CD4-positive, alpha-beta memory T cell (primary cell): Measurements from ENCODE around the gene HBM. TPM values are rescaled to one million over a fixed set of nuclear protein-coding genes. Genes with fewer than 3 reads are reported as not detected.
"Not testable (repeated sequence)": the region's sequence is repeated elsewhere in the genome, so short reads cannot be mapped to it uniquely, and the experiment has no call there.

Experiments used
- CTCF ChIA-PET: fragments of 350-600 bp; sonication (Branson Sonifier 250); formaldehyde crosslinking; loops from one replicate; lab custom pipeline; 2021; ENCODE audit warnings: inconsistent platforms; ENCODE audit not compliant: partially characterized antibody; lab: Charles Lee
- POLR2A ChIA-PET: fragments of 350-600 bp; sonication (Branson Sonifier 250); formaldehyde crosslinking; loops from one replicate; lab custom pipeline; 2021; ENCODE audit not compliant: partially characterized antibody; lab: Charles Lee
- DNase-seq, 5 donors: peaks; one replicate each; pipeline versions ENCODE4 v3.0.0 to v3.0.0-alpha.2; 2020 to 2022; ENCODE audit warnings: mixed read lengths in 1 of 5
- H3K27ac ChIP-seq: one replicate; pipeline ENCODE4 v1.7.0; 2013; ENCODE audit warnings: low read depth, low read length
- H3K27me3 ChIP-seq: 2 replicates; pipeline ENCODE4 v1.7.0; 2013; ENCODE audit warnings: mild to moderate bottlenecking, low read length, moderate library complexity; ENCODE audit not compliant: insufficient read depth
- H3K36me3 ChIP-seq: 2 replicates; pipeline ENCODE4 v1.7.0; 2013; ENCODE audit warnings: mild to moderate bottlenecking, low read length, moderate library complexity; ENCODE audit not compliant: insufficient read depth
- H3K4me1 ChIP-seq: 2 replicates; pipeline ENCODE4 v1.7.0; 2013; ENCODE audit warnings: mild to moderate bottlenecking, low read length, moderate library complexity; ENCODE audit not compliant: insufficient read depth
- H3K4me3 ChIP-seq, 2 donors: one replicate each; pipeline ENCODE4 v1.7.0; 2013; ENCODE audit warnings: low read length in 2 of 2, mild to moderate bottlenecking in 1 of 2
- H3K9me3 ChIP-seq, 2 donors: one replicate each; pipeline ENCODE4 v1.7.0; 2013; ENCODE audit warnings: low read length in 2 of 2, control low read depth in 1 of 2; ENCODE audit not compliant: control insufficient read depth in 1 of 2
- H3K27ac Mint-ChIP-seq, 7 donors: one replicate each; pipeline ENCODE4 v1.8.0; 2020 to 2021; ENCODE audit warnings: mixed read lengths in 7 of 7, mild to moderate bottlenecking in 6 of 7, inconsistent platforms in 3 of 7, moderate library complexity in 3 of 7
- H3K27me3 Mint-ChIP-seq, 2 donors: one replicate each; pipeline ENCODE4 v1.8.0; 2020 to 2021; ENCODE audit warnings: mixed read lengths in 2 of 2
- H3K36me3 Mint-ChIP-seq, 2 donors: one replicate each; pipeline ENCODE4 v1.8.0; 2020 to 2021; ENCODE audit warnings: mixed read lengths in 2 of 2, inconsistent platforms in 1 of 2, mild to moderate bottlenecking in 1 of 2
- H3K4me1 Mint-ChIP-seq, 4 donors: one replicate each; pipeline ENCODE4 v1.8.0; 2020 to 2021; ENCODE audit warnings: mixed read lengths in 4 of 4, mild to moderate bottlenecking in 1 of 4
- H3K4me3 Mint-ChIP-seq, 8 donors: one replicate each; pipeline ENCODE4 v1.8.0; 2020 to 2021; ENCODE audit warnings: mixed read lengths in 8 of 8, mild to moderate bottlenecking in 7 of 8, moderate library complexity in 6 of 8, inconsistent platforms in 3 of 8
- H3K9me3 Mint-ChIP-seq, 8 donors: one replicate each; pipeline ENCODE4 v1.8.0; 2020 to 2021; ENCODE audit warnings: mixed read lengths in 8 of 8, mild to moderate bottlenecking in 5 of 8, inconsistent platforms in 3 of 8, moderate library complexity in 1 of 8
- intact Hi-C: fragments of 100-400 bp; cut with micrococcal nuclease; formaldehyde crosslinking; loops from one replicate; pipeline ENCODE4 v1.15.1; 2023
- polyA plus RNA-seq, 2 donors: library from polyadenylated mRNA; unstranded; fragments of 300-500 nt; fragmentation: Illumina TruSeq; gene quantifications; one replicate each; pipeline ENCODE4 v1.2.3, GENCODE V29; 2021
- total RNA-seq, 2 experiments: library from RNA; stranded (reverse); gene quantifications; one replicate each; pipeline ENCODE4 v1.2.3, GENCODE V29; 2021

HBM gene
- total and polyA plus RNA-seq, 4 experiments from 2014 or later = not detected

DNA sequence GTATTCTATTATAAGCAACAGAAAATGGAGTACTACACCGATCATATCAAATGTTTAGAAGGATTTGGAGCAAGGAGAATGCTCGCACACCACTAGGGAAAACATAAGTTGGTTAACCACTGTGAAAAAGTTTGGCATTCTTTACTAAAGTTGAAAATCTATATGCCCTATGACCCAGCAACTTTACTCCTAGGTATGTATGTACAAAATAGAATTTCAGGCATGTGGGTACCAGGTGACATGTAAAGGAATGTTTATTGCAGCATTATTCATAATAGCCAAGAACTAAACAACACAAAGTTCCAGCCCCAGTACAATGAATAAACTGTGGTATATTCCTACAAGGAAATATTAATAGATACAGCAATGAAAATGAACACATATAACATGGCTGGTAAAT is 19.1 kb upstream of the HBM start:
- no peaks in the 10 kb centered on the region for H3K9me3 Mint-ChIP-seq
- Histone ChIP-seq H3K27me3 (no peaks in the 10 kb centered on the region), H3K27ac (no peak overlapping the region), H3K36me3 (no peaks in the 10 kb centered on the region), H3K4me1 (no peaks in the 10 kb centered on the region), H3K9me3 (no peaks in the 10 kb centered on the region), H3K4me3 (no peak overlapping the region)
- no peaks in the 10 kb centered on the region for H3K4me1 Mint-ChIP-seq
- no peak overlapping the region for H3K4me3 Mint-ChIP-seq
- ChIA-PET POLR2A (no interaction called here), CTCF (no interaction called here)
- DNase-seq = no peak
- H3K27me3 Mint-ChIP-seq = peaks cover 11 to 17% of the 10 kb centered on the region in 2 donors
- no peaks in the 10 kb centered on the region for H3K36me3 Mint-ChIP-seq
- peak overlapping the region in 1 of 7 donors; percentile 17 for H3K27ac Mint-ChIP-seq
- intact Hi-C loops = no loop called here

DNA sequence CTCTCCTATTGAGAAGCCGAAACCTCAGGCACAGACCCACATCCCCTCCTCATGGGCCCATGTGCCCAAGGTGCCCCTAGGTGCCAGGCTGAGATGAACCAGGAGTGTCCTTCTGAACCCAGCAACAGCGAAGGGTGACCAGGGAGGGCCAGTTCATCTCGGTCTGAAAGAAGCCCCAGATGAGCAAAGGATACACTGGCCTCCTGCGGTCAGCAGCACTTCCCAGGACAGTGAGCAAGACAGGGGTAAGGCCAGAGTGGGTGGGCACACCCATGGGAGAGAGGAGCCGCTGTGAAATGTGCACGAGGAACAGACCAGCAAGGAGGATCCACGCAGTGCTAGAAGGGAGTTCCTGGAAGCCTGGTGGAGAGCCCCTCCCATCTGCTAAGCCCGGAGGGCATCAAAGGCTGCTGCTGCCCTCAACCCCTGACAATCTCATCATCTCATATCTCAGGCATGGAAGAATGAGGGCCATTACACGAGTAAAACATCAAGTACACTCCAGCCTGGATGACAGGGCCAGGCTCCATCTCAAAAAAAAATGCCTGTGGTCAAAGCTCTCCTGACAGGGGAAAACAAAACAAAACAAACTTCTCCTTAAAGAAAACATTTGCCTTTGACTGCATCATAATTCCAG is 16.6 kb upstream of the HBM start:
- no peak overlapping the region for H3K4me3 ChIP-seq
- Mint-ChIP-seq H3K36me3 (no peaks in the 10 kb centered on the region), H3K9me3 (peaks cover 0 to 2% (median 0%) of the 10 kb centered on the region in 8 donors), H3K27ac (no peak overlapping the region), H3K4me1 (no peaks in the 10 kb centered on the region), H3K27me3 (peaks cover 13 to 18% of the 10 kb centered on the region in 2 donors), H3K4me3 (no peak overlapping the region)
- H3K27me3 ChIP-seq = no peaks in the 10 kb centered on the region
- H3K9me3 ChIP-seq = no peaks in the 10 kb centered on the region
- intact Hi-C loops = no loop called here
- ChIA-PET POLR2A (no interaction called here), CTCF (no interaction called here)
- no peaks in the 10 kb centered on the region for H3K36me3 ChIP-seq
- H3K4me1 ChIP-seq = no peaks in the 10 kb centered on the region
- H3K27ac ChIP-seq = no peak overlapping the region
- DNase-seq = no peak

GRCh38 chr16:152141-153128 is 13.3 kb upstream of the HBM start, which contains the start of gene HBZ:
Gene HBZ, plus strand, starts transcription at chr16:152644. Its CDS starts 266 bp downstream, at chr16:152910.
- CTCF ChIA-PET = no interaction called here

DNA sequence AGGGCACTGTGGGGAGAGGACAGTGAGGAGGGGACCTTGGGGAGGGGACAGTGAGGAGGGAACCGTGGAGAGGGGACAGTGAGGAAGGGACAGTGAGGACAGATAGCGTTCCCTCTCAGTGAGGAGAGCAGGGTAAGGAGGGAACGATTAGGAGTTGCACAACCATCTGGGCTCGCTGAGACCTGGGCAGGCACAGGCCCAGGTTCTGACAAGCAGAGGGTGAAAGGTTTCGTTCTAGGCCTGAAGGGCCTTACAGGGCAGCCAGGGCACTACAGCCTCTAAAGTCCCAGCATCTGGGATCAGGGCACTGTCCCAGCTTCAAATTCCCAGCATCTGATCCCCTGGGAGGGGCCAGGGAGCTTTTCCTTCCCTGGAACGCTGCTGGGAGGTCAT is 12.7 kb upstream of the HBM start:
- H3K36me3 Mint-ChIP-seq, H3K4me3 Mint-ChIP-seq, H3K9me3 Mint-ChIP-seq, DNase-seq, CTCF ChIA-PET, intact Hi-C loops, POLR2A ChIA-PET, H3K4me1 Mint-ChIP-seq, H3K36me3 ChIP-seq, H3K9me3 ChIP-seq, H3K27ac Mint-ChIP-seq, H3K4me1 ChIP-seq, H3K4me3 ChIP-seq, H3K27ac ChIP-seq, H3K27me3 ChIP-seq: not testable (repeated sequence)
- peaks cover 17 to 25% of the 10 kb centered on the region in 2 donors for H3K27me3 Mint-ChIP-seq

More at GRCh38 chr16:152141-153128, 13.3 kb upstream of the HBM start, which contains the start of gene HBZ:
- Mint-ChIP-seq H3K4me1 (peaks cover 3 to 8% (median 6%) of the 10 kb centered on the region in 4 donors), H3K36me3 (no peaks in the 10 kb centered on the region), H3K9me3 (peaks cover 0 to 2% (median 0%) of the 10 kb centered on the region in 8 donors), H3K4me3 (peak within 1 kb of the TSS in 2 of 8 donors; percentile 20 to 47), H3K27ac (peak within 1 kb of the TSS in 1 of 7 donors; percentile 17), H3K27me3 (peaks cover 16 to 25% of the 10 kb centered on the region in 2 donors)
- Histone ChIP-seq H3K27me3 (peaks cover 7% of the 10 kb centered on the region), H3K4me1 (peaks cover 9% of the 10 kb centered on the region), H3K36me3 (no peaks in the 10 kb centered on the region), H3K27ac (no peak within 1 kb of the TSS), H3K9me3 (no peaks in the 10 kb centered on the region), H3K4me3 (no peak within 1 kb of the TSS)
- no peak for DNase-seq
- intact Hi-C loops = no loop called here
- POLR2A ChIA-PET = no interaction called here

GRCh38 chr16:153550-154216 is 12.1 kb upstream of the HBM start:
- DNase-seq, H3K4me3 ChIP-seq, H3K36me3 ChIP-seq, H3K4me1 ChIP-seq, H3K27me3 ChIP-seq, H3K36me3 Mint-ChIP-seq, CTCF ChIA-PET, POLR2A ChIA-PET, H3K4me1 Mint-ChIP-seq, H3K27ac ChIP-seq, H3K27ac Mint-ChIP-seq, H3K9me3 ChIP-seq, intact Hi-C loops, H3K9me3 Mint-ChIP-seq, H3K4me3 Mint-ChIP-seq: not testable (repeated sequence)
- peaks cover 19 to 23% of the 10 kb centered on the region in 2 donors for H3K27me3 Mint-ChIP-seq

GRCh38 chr16:154217-155030 is 11.4 kb upstream of the HBM start:
- H3K9me3 ChIP-seq = no peaks in the 10 kb centered on the region
- peaks cover 7% of the 10 kb centered on the region for H3K27me3 ChIP-seq
- no peaks in the 10 kb centered on the region for H3K36me3 ChIP-seq
- no peak for DNase-seq
- H3K4me1 ChIP-seq = peaks cover 9% of the 10 kb centered on the region
- no peak overlapping the region for H3K27ac ChIP-seq
- peaks cover 0 to 2% (median 0%) of the 10 kb centered on the region in 8 donors for H3K9me3 Mint-ChIP-seq
- intact Hi-C loops = no loop called here
- H3K4me3 ChIP-seq = no peak overlapping the region
- peak overlapping the region; percentile 42 to 85 (median 78) for H3K4me3 Mint-ChIP-seq
- peaks cover 24 to 26% of the 10 kb centered on the region in 2 donors for H3K27me3 Mint-ChIP-seq
- no peaks in the 10 kb centered on the region for H3K36me3 Mint-ChIP-seq
- CTCF ChIA-PET = no interaction called here
- POLR2A ChIA-PET = interaction anchor here (0.5 kb wide), 1 partner anchor 13 kb away, joined by 4 read pairs; no protein-coding TSS in a partner anchor
- H3K27ac Mint-ChIP-seq = peak overlapping the region in 3 of 7 donors; percentile 30 to 70 (median 35)
- H3K4me1 Mint-ChIP-seq = peaks cover 3 to 8% (median 6%) of the 10 kb centered on the region in 4 donors
